Skeletal muscle satellite cell (primary cell): ENCODE data around the gene STING1.
A peak's percentile ranks its signal among the peaks of the same experiment; 100 is the strongest.
"Not testable (repeated sequence)": the region's sequence is repeated elsewhere in the genome, so short reads cannot be mapped to it uniquely, and the experiment has no call there.

ENCODE experiments used
- H3K27me3 ChIP-seq: 2 replicates; pipeline ENCODE4 v1.7.0; 2013; ENCODE audit warnings: low read length; ENCODE audit not compliant: control insufficient read depth, insufficient read depth
- H3K36me3 ChIP-seq: 2 replicates; pipeline ENCODE4 v1.7.0; 2013; ENCODE audit warnings: mild to moderate bottlenecking, control low read depth, low read length; ENCODE audit not compliant: insufficient read depth
- H3K4me1 ChIP-seq: 2 replicates; pipeline ENCODE4 v1.7.0; 2013; ENCODE audit warnings: low read length; ENCODE audit not compliant: control insufficient read depth, insufficient read depth
- H3K4me2 ChIP-seq: 2 replicates; pipeline ENCODE4 v1.7.0; 2013; ENCODE audit warnings: mild to moderate bottlenecking, low read length
- H3K4me3 ChIP-seq: 2 replicates; pipeline ENCODE4 v1.7.0; 2013; ENCODE audit warnings: low read length
- H3K9ac ChIP-seq: 2 replicates; pipeline ENCODE4 v1.7.0; 2013; ENCODE audit warnings: mild to moderate bottlenecking, low read depth, low read length, moderate library complexity
- H3K9me3 ChIP-seq: replicated peaks from 2 replicates; pipeline ENCODE4 v1.7.0; 2013; ENCODE audit warnings: mild to moderate bottlenecking, control low read depth, low read length

STING1 gene

DNA sequence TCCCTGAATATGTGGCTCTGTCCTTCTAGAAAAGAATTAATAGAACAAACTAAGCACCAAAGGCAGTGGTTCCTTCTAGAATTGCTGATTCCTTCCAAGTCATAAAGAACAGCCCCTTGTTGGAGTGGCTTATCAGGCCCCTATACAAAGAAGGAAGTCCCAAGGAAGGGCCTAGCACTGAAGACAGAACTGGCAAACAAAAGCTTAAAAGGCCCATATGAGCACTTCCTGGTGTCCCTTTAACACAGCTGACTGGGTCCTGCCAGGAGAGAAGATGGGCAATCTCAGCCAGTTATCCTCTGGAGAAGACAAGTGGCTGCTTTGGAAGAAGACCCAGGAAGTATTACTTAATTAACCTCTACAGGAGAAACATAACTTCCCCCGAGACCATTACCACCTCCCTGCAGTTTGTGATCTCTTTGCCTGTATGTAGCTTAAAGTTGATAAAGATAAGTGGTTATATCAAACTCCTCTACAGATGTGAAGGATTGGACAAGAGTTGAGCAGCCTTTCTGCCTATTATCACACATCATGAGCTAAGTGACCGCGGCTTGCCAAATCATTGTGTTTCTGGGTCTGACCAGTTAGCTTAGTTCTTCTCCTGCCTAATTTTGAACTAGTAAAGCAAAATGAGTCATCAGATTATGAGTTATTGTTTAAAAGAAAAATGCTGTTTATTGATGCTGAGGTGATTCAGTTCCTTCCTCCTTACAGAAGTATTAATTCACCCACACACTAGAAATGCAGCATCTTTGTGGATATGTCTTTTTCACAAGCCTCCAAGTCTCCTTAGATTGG is 13.3 kb upstream of the STING1 start:
- Histone ChIP-seq H3K4me1 (peaks cover 34% of the 10 kb centered on the region), H3K4me2 (peak overlapping the region; percentile 27), H3K36me3 (no peaks in the 10 kb centered on the region), H3K27me3 (no peaks in the 10 kb centered on the region), H3K4me3 (no peak overlapping the region), H3K9me3 (no peaks in the 10 kb centered on the region), H3K9ac (no peak overlapping the region)

- H3K4me2 ChIP-seq: no peak overlapping the region
- H3K9ac ChIP-seq: no peak overlapping the region
- H3K36me3 ChIP-seq: no peaks in the 10 kb centered on the region
- H3K4me1 ChIP-seq: peaks cover 34% of the 10 kb centered on the region
- H3K9me3 ChIP-seq: no peaks in the 10 kb centered on the region
- no peak overlapping the region for H3K4me3 ChIP-seq
- H3K27me3 ChIP-seq: no peaks in the 10 kb centered on the region
Observed at GRCh38 chr5:139494832-139495231, 12.3 kb upstream of the STING1 start.

DNA sequence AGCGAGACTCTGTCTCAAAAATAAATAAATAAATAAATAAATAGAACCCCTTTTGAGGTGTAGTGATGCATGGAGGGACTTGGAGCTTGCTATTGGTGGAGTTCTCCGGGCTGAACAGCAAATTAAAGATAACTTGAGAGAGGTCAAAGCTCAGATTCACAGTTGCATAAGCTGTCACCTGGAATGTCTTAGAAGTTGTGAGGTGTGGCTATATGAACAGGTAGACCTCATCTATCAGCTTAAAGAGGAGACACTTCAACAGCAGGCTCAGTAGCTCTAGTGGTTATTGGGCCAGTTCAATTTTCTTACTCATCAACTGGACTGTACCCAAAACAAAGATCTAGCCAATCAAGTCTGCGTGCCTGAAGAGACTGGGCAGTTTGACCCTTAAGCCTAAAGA is 11.7 kb upstream of the STING1 start:
- Histone ChIP-seq H3K27me3 (no peaks in the 10 kb centered on the region), H3K4me3 (no peak overlapping the region), H3K4me1 (peaks cover 34% of the 10 kb centered on the region), H3K9ac (no peak overlapping the region), H3K9me3 (no peaks in the 10 kb centered on the region), H3K36me3 (no peaks in the 10 kb centered on the region), H3K4me2 (no peak overlapping the region)

DNA sequence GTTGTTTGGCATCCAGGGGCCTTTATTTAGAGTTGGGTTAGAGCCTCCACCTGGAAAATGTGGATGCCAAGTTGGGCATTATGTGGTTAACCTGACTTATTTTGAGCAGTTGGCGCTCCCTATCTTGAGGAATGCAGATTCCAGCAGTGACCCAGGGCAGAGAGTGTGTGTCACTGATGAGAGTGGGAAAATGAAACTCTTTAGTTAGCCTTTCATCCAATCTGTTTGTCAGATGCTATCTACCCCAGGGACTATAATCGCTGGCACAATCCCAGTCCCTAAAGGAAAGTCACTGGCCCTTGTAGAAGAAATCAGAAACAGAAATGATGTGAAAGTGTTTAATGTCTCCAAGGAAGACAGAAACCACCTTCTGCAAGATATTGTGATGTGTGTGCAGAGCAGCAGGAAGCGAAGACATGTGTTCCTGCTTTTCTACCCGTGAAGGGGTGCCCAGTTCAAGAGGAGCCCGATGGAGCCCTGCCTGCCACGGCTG is 10.2 kb upstream of the STING1 start:
- Histone ChIP-seq H3K36me3 (no peaks in the 10 kb centered on the region), H3K4me3 (peak overlapping the region; percentile 24), H3K9me3 (no peaks in the 10 kb centered on the region), H3K27me3 (no peaks in the 10 kb centered on the region), H3K9ac (peak overlapping the region; percentile 20), H3K4me1 (peaks cover 34% of the 10 kb centered on the region), H3K4me2 (peak overlapping the region; percentile 64)

- H3K9ac ChIP-seq: no peak overlapping the region
- H3K36me3 ChIP-seq: no peaks in the 10 kb centered on the region
- H3K27me3 ChIP-seq: no peaks in the 10 kb centered on the region
- H3K4me1 ChIP-seq: peaks cover 10% of the 10 kb centered on the region
- H3K9me3 ChIP-seq: no peaks in the 10 kb centered on the region
- H3K4me3 ChIP-seq: no peak overlapping the region
- H3K4me2 ChIP-seq: no peak overlapping the region
Observed at GRCh38 chr5:139488260-139488659, 5.7 kb upstream of the STING1 start.

- Histone ChIP-seq H3K4me2 (no peak overlapping the region), H3K27me3 (no peaks in the 10 kb centered on the region), H3K9ac (no peak overlapping the region), H3K36me3 (no peaks in the 10 kb centered on the region), H3K4me1 (peaks cover 16% of the 10 kb centered on the region), H3K9me3 (no peaks in the 10 kb centered on the region), H3K4me3 (no peak overlapping the region)
Observed at GRCh38 chr5:139486201-139486600, 3.6 kb upstream of the STING1 start.

DNA sequence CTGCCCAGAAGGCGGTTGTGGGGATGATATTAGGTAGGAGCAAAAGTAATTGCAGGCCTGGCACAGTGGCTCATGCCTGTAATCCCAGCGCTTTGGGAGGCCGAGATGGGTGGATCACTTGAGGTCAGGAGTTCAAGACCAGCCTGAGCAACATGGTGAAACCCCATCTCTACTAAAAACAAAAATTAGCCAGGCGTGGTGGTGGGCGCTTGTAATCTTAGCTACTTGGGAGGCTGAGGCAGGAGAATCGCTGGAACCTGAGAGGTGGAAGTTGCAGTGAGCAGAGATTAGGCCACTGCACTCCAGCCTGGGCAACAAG is 291 bp upstream of the STING1 start:
- H3K4me1 ChIP-seq: peaks cover 25% of the 10 kb centered on the region
- H3K4me2 ChIP-seq: peak overlapping the region; percentile 84
- not testable (repeated sequence) for H3K27me3 ChIP-seq, H3K4me3 ChIP-seq, H3K9me3 ChIP-seq
- H3K36me3 ChIP-seq: peaks cover 14% of the 10 kb centered on the region
- peak overlapping the region; percentile 86 for H3K9ac ChIP-seq

- H3K9ac ChIP-seq: peak overlapping the region; percentile 86
- H3K4me2 ChIP-seq: peak overlapping the region; percentile 84
- peak overlapping the region; percentile 74 for H3K4me3 ChIP-seq
- peaks cover 25% of the 10 kb centered on the region for H3K4me1 ChIP-seq
- H3K9me3 ChIP-seq: no peaks in the 10 kb centered on the region
- H3K36me3 ChIP-seq: peaks cover 22% of the 10 kb centered on the region
- H3K27me3 ChIP-seq: no peaks in the 10 kb centered on the region
Observed at GRCh38 chr5:139481580-139482049, 943 bp downstream of the STING1 start.

- Histone ChIP-seq H3K36me3 (peaks cover 24% of the 10 kb centered on the region), H3K4me3 (peak overlapping the region; percentile 74), H3K4me2 (peak overlapping the region; percentile 84), H3K9ac (peak overlapping the region; percentile 86), H3K4me1 (peaks cover 25% of the 10 kb centered on the region), H3K27me3 (no peaks in the 10 kb centered on the region), H3K9me3 (no peaks in the 10 kb centered on the region)
Observed at GRCh38 chr5:139481122-139481533, 1.4 kb downstream of the STING1 start.

- Histone ChIP-seq H3K4me1 (peaks cover 35% of the 10 kb centered on the region), H3K36me3 (peaks cover 37% of the 10 kb centered on the region)
- not testable (repeated sequence) for H3K4me3 ChIP-seq
Observed at GRCh38 chr5:139479729-139480128, 2.8 kb downstream of the STING1 start.

DNA sequence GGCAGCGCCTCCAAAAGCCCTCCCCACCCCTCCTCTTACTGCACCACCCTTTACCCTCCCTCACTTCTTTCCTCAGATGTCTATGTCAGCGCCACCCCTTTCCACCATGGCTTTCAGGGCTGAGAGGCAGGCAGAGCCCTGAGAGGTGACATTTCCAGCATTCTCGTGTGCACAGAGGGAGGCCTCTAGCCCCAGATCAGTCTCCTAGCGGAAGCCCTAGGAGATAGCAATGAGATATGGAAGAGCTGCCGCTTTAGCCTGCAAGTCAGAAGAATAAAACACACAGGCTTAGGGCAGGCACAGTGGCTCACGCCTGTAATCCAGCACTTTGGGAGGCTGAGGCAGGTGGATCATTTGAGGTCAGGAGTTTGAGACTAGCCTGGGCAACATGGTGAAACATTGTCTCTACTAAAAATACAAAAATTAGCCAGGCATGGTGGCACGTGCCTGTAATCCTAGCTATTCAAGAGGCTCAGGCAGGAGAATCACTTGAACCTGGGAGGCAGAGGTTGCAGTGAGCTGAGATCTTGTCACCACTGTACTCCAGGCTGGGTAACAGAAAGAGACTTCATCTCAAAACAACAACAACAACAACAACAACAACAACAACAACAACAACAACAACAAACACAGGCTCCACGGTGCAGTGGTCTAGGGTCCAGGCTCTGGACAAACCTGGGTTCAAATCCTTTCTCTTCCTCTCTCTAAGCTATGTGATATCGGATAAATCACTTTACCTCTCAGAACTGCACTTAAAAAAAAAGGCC is 3.7 kb downstream of the STING1 start:
- not testable (repeated sequence) for H3K9ac ChIP-seq

More at GRCh38 chr5:139479729-139480128, 2.8 kb downstream of the STING1 start:
- H3K9me3 ChIP-seq, H3K27me3 ChIP-seq, H3K4me2 ChIP-seq, H3K9ac ChIP-seq: not testable (repeated sequence)

More for the DNA sequence above, 3.7 kb downstream of the STING1 start:
- Histone ChIP-seq H3K4me1 (peaks cover 44% of the 10 kb centered on the region), H3K36me3 (peaks cover 37% of the 10 kb centered on the region)
- not testable (repeated sequence) for H3K9me3 ChIP-seq, H3K27me3 ChIP-seq, H3K4me3 ChIP-seq, H3K4me2 ChIP-seq
